Measurements from ENCODE around the gene ZPLD1. TPM values are rescaled to one million over a fixed set of nuclear protein-coding genes. Genes with fewer than 3 reads are reported as not detected.
A peak's percentile ranks its signal among the peaks of the same experiment; 100 is the strongest.

The ZPLD1 gene
- total and polyA plus RNA-seq, 4 donors = 0.05 TPM; not detected in 3

- TF ChIP-seq CTCF (IDR thresholded peaks at IDR 0.05; ENCODE audit: control extremely low read depth, extremely low read depth) = no peak
- H3K4me1 ChIP-seq (ENCODE audit: control insufficient read depth in 5 of 5, insufficient read depth in 5 of 5, low read length in 5 of 5) = peaks cover 0 to 3% (median 0%) of the 10 kb centered on the region in 5 donors
- H3K9ac ChIP-seq (ENCODE audit: insufficient read depth in 1 of 2, low read length in 2 of 2) = no peak overlapping the region
- H3K27ac ChIP-seq (ENCODE audit: low read depth in 1 of 2, low read length in 1 of 2) = no peak overlapping the region
- no peaks in the 10 kb centered on the region for H3K27me3 ChIP-seq (ENCODE audit: control insufficient read depth in 3 of 3, insufficient read depth in 3 of 3, low read length in 2 of 3)
- ATAC-seq (ENCODE audit: insufficient read depth, low FRiP score) = no peak
- H3K36me3 ChIP-seq (ENCODE audit: control insufficient read depth in 4 of 4, insufficient read depth in 4 of 4, low read length in 4 of 4) = no peaks in the 10 kb centered on the region
- H3K4me3 ChIP-seq = no peak overlapping the region
- no peak for DNase-seq
- H3K9me3 ChIP-seq (ENCODE audit: control insufficient read depth in 4 of 4, insufficient read depth in 3 of 4, low read length in 3 of 4) = no peaks in the 10 kb centered on the region
Observed at GRCh38 chr3:102419786-102420185, 15.0 kb upstream of the ZPLD1 start.

GRCh38 chr3:102441832-102442231, 7.0 kb downstream of the ZPLD1 start:
- H3K9me3 ChIP-seq (ENCODE audit: control insufficient read depth in 4 of 4, insufficient read depth in 3 of 4, low read length in 3 of 4) = no peaks in the 10 kb centered on the region
- H3K4me1 ChIP-seq (ENCODE audit: control insufficient read depth in 5 of 5, insufficient read depth in 5 of 5, low read length in 5 of 5) = no peaks in the 10 kb centered on the region
- ATAC-seq (ENCODE audit: insufficient read depth, low FRiP score) (no peak), DNase-seq (no peak)
- no peak for TF ChIP-seq CTCF (IDR thresholded peaks at IDR 0.05; ENCODE audit: control extremely low read depth, extremely low read depth)
- WGBS, 2 donors = 58 to 62% methylated on average over 1 of the region's 1 CpG
- no peak overlapping the region for H3K27ac ChIP-seq (ENCODE audit: low read depth in 1 of 2, low read length in 1 of 2)
- H3K4me3 ChIP-seq = no peak overlapping the region
- H3K36me3 ChIP-seq (ENCODE audit: control insufficient read depth in 4 of 4, insufficient read depth in 4 of 4, low read length in 4 of 4) = no peaks in the 10 kb centered on the region
- H3K27me3 ChIP-seq (ENCODE audit: control insufficient read depth in 3 of 3, insufficient read depth in 3 of 3, low read length in 2 of 3) = no peaks in the 10 kb centered on the region
- no peak overlapping the region for H3K9ac ChIP-seq (ENCODE audit: insufficient read depth in 1 of 2, low read length in 2 of 2)

- no peak overlapping the region for H3K4me3 ChIP-seq
- DNase-seq (no peak), ATAC-seq (ENCODE audit: insufficient read depth, low FRiP score) (no peak)
- H3K4me1 ChIP-seq (ENCODE audit: control insufficient read depth in 5 of 5, insufficient read depth in 5 of 5, low read length in 5 of 5) = no peaks in the 10 kb centered on the region
- no peak for TF ChIP-seq CTCF (IDR thresholded peaks at IDR 0.05; ENCODE audit: control extremely low read depth, extremely low read depth)
- H3K27me3 ChIP-seq (ENCODE audit: control insufficient read depth in 3 of 3, insufficient read depth in 3 of 3, low read length in 2 of 3) = no peaks in the 10 kb centered on the region
- no peaks in the 10 kb centered on the region for H3K9me3 ChIP-seq (ENCODE audit: control insufficient read depth in 4 of 4, insufficient read depth in 3 of 4, low read length in 3 of 4)
- H3K9ac ChIP-seq (ENCODE audit: insufficient read depth in 1 of 2, low read length in 2 of 2) = no peak overlapping the region
- WGBS, 2 donors = 79 to 81% methylated on average over 2 of the region's 2 CpGs
- H3K36me3 ChIP-seq (ENCODE audit: control insufficient read depth in 4 of 4, insufficient read depth in 4 of 4, low read length in 4 of 4) = no peaks in the 10 kb centered on the region
- no peak overlapping the region for H3K27ac ChIP-seq (ENCODE audit: low read depth in 1 of 2, low read length in 1 of 2)
Observed at GRCh38 chr3:102443021-102443420, 8.2 kb downstream of the ZPLD1 start.

- Histone ChIP-seq H3K27me3 (ENCODE audit: control insufficient read depth in 3 of 3, insufficient read depth in 3 of 3, low read length in 2 of 3) (no peaks in the 10 kb centered on the region), H3K27ac (ENCODE audit: low read depth in 1 of 2, low read length in 1 of 2) (no peak overlapping the region), H3K4me1 (ENCODE audit: control insufficient read depth in 5 of 5, insufficient read depth in 5 of 5, low read length in 5 of 5) (no peaks in the 10 kb centered on the region), H3K36me3 (ENCODE audit: control insufficient read depth in 4 of 4, insufficient read depth in 4 of 4, low read length in 4 of 4) (no peaks in the 10 kb centered on the region), H3K4me3 (no peak overlapping the region), H3K9me3 (ENCODE audit: control insufficient read depth in 4 of 4, insufficient read depth in 3 of 4, low read length in 3 of 4) (no peaks in the 10 kb centered on the region), H3K9ac (ENCODE audit: insufficient read depth in 1 of 2, low read length in 2 of 2) (no peak overlapping the region)
- WGBS, 2 donors = 53 to 59% methylated on average over 2 of the region's 2 CpGs
- peak in 2 of 3 donors; percentile 10 to 11 for DNase-seq
- no peak for ATAC-seq (ENCODE audit: insufficient read depth, low FRiP score)
- TF ChIP-seq CTCF (IDR thresholded peaks at IDR 0.05; ENCODE audit: control extremely low read depth, extremely low read depth) = no peak
Observed at GRCh38 chr3:102444101-102444500, 9.3 kb downstream of the ZPLD1 start.
